Measurements from ENCODE around the gene ALKBH4.

The ALKBH4 gene

GRCh38 chr7:102415685-102416225 is 48.9 kb downstream of the ALKBH4 start:
- TF ChIP-seq CTCF (IDR thresholded peaks at IDR 0.05), result no peak
- intact Hi-C loops (cut with DNase I; ENCODE audit: low total_unique reads), result no loop called here
- no peak overlapping the region for H3K27ac ChIP-seq
- H3K36me3 ChIP-seq, result peaks cover 38 to 96% (median 65%) of the 10 kb centered on the region in 3 donors
- no peak for DNase-seq
- no peaks in the 10 kb centered on the region for H3K27me3 ChIP-seq
- H3K4me1 ChIP-seq, result no peaks in the 10 kb centered on the region
- H3K4me3 ChIP-seq, result no peak overlapping the region
- H3K9me3 ChIP-seq, result no peaks in the 10 kb centered on the region

GRCh38 chr7:102413611-102414010 is 51.1 kb downstream of the ALKBH4 start:
- Histone ChIP-seq H3K27me3 (no peaks in the 10 kb centered on the region), H3K27ac (no peak overlapping the region), H3K4me3 (no peak overlapping the region), H3K9me3 (no peaks in the 10 kb centered on the region), H3K4me1 (no peaks in the 10 kb centered on the region), H3K36me3 (peaks cover 56 to 96% (median 77%) of the 10 kb centered on the region in 3 donors)
- intact Hi-C loops (cut with DNase I; ENCODE audit: low total_unique reads), result no loop called here
- no peak for TF ChIP-seq CTCF (IDR thresholded peaks at IDR 0.05)
- DNase-seq, result no peak

GRCh38 chr7:102413091-102413490 is 51.6 kb downstream of the ALKBH4 start:
- no peak overlapping the region for H3K4me3 ChIP-seq
- H3K27ac ChIP-seq, result no peak overlapping the region

GRCh38 chr7:102412548-102412947 is 52.1 kb downstream of the ALKBH4 start:
- H3K9me3 ChIP-seq, result no peaks in the 10 kb centered on the region
- H3K27me3 ChIP-seq, result no peaks in the 10 kb centered on the region
- peaks cover 61 to 96% (median 87%) of the 10 kb centered on the region in 3 donors for H3K36me3 ChIP-seq
- no peak overlapping the region for H3K4me3 ChIP-seq
- DNase-seq, result no peak
- intact Hi-C loops (cut with DNase I; ENCODE audit: low total_unique reads), result no loop called here
- no peak overlapping the region for H3K27ac ChIP-seq
- no peaks in the 10 kb centered on the region for H3K4me1 ChIP-seq
- no peak for TF ChIP-seq CTCF (IDR thresholded peaks at IDR 0.05)

More at GRCh38 chr7:102413091-102413490, 51.6 kb downstream of the ALKBH4 start:
- Histone ChIP-seq H3K36me3 (peaks cover 56 to 96% (median 82%) of the 10 kb centered on the region in 3 donors), H3K27me3 (no peaks in the 10 kb centered on the region), H3K9me3 (no peaks in the 10 kb centered on the region), H3K4me1 (no peaks in the 10 kb centered on the region)
- intact Hi-C loops (cut with DNase I; ENCODE audit: low total_unique reads), result no loop called here
- DNase-seq, result no peak
- TF ChIP-seq CTCF (IDR thresholded peaks at IDR 0.05), result no peak

GRCh38 chr7:102410918-102411317 is 53.7 kb downstream of the ALKBH4 start:
- no peak for TF ChIP-seq CTCF (IDR thresholded peaks at IDR 0.05)
- no peak overlapping the region for H3K27ac ChIP-seq
- no peak for DNase-seq
- H3K36me3 ChIP-seq, result peaks cover 72 to 97% (median 89%) of the 10 kb centered on the region in 3 donors
- H3K9me3 ChIP-seq, result no peaks in the 10 kb centered on the region
- intact Hi-C loops (cut with DNase I; ENCODE audit: low total_unique reads), result no loop called here
- H3K27me3 ChIP-seq, result no peaks in the 10 kb centered on the region
- no peaks in the 10 kb centered on the region for H3K4me1 ChIP-seq
- no peak overlapping the region for H3K4me3 ChIP-seq

- no peak for DNase-seq
- intact Hi-C loops (cut with DNase I; ENCODE audit: low total_unique reads), result no loop called here
- TF ChIP-seq CTCF (IDR thresholded peaks at IDR 0.05), result no peak
- Histone ChIP-seq H3K9me3 (no peaks in the 10 kb centered on the region), H3K4me1 (no peaks in the 10 kb centered on the region), H3K27me3 (no peaks in the 10 kb centered on the region), H3K4me3 (no peak overlapping the region), H3K27ac (no peak overlapping the region), H3K36me3 (peaks cover 67 to 97% (median 89%) of the 10 kb centered on the region in 3 donors)
Measured at GRCh38 chr7:102410123-102410522, 54.5 kb downstream of the ALKBH4 start.
